HepG2 (cell line): ENCODE data around the gene CTNND2. TPM values are rescaled to one million over a fixed set of nuclear protein-coding genes. Genes with fewer than 3 reads are reported as not detected.

ENCODE experiments used
- ATAC-seq: fragments of 200-7000 bp; cut with Tn5 transposase; 3 replicates; pipeline ENCODE4 v1.9.1; 2020; ENCODE audit warnings: mild to moderate bottlenecking, moderate library complexity
- BruUV-seq: library from RNA; stranded (reverse); fragments of 400-500 nt; replicated peaks from 2 replicates; lab custom pipeline; 2021; lab: Mats Ljungman, UMichigan
- CTCF ChIA-PET: fragments of 300-600 bp; formaldehyde crosslinking; extraction: SDS; loops from one replicate; lab custom pipeline; 2021; ENCODE audit warnings: low total read pairs, inconsistent platforms, low intra/inter-chr PET ratio; lab: Yijun Ruan, JAX
- POLR2A ChIA-PET: fragments of 350-600 bp; sonication (Branson Sonifier 250); formaldehyde crosslinking; loops from one replicate; lab custom pipeline; 2020; ENCODE audit warnings: antibody characterized with exemption, inconsistent platforms; lab: Yijun Ruan, JAX
- DNase-seq: peaks from one replicate; pipeline ENCODE4 v3.0.0-alpha.2; 2015; ENCODE audit warnings: low spot score
- FAIRE-seq: peaks from 3 replicates; lab custom pipeline; 2011; peaks lifted over from hg19 to GRCh38; lab: Jason Lieb, UNC
- H2AFZ ChIP-seq: one replicate; pipeline ENCODE4 v1.6.1; 2011; ENCODE audit warnings: low read length, inconsistent platforms
- H3K27ac ChIP-seq: fragments of 300-600 bp; 3 replicates; pipeline ENCODE4 v1.8.0; 2011; ENCODE audit warnings: mixed run types, mild to moderate bottlenecking, mixed read lengths, low read length, inconsistent platforms; ENCODE audit not compliant: insufficient read depth; ENCODE audit errors: extremely low read length
- H3K27me3 ChIP-seq, 2 experiments: fragments of 200-600 bp in 1 of 2; 2 replicates in 1 of 2; 3 replicates in 1 of 2; pipeline versions ENCODE4 v1.6.0 to v1.8.0; 2011; ENCODE audit warnings: low read length in 2 of 2, mild to moderate bottlenecking in 2 of 2, moderate library complexity in 2 of 2, inconsistent platforms in 1 of 2; ENCODE audit not compliant: insufficient read depth in 2 of 2, control insufficient read depth in 1 of 2
- H3K36me3 ChIP-seq, 2 experiments: fragments of 200-600 bp in 1 of 2; replicated peaks in 1 of 2; 2 replicates in 1 of 2; 3 replicates in 1 of 2; pipeline versions ENCODE4 v1.5.1 to v1.8.0; 2011; ENCODE audit warnings: low read length in 2 of 2, inconsistent platforms in 1 of 2; ENCODE audit not compliant: insufficient read depth in 2 of 2, control insufficient read depth in 1 of 2
- H3K4me1 ChIP-seq: 2 replicates; pipeline ENCODE4 v1.5.1; 2012; ENCODE audit warnings: low read length, inconsistent platforms; ENCODE audit not compliant: insufficient read depth
- H3K4me2 ChIP-seq: 2 replicates; pipeline ENCODE4 v1.6.0; 2011; ENCODE audit warnings: low read depth, low read length, inconsistent platforms
- H3K4me3 ChIP-seq, 3 experiments: fragments of 200-600 bp in 1 of 3; sonication (generic), shearing (Covaris generic) in 1 of 3; replicated peaks in 1 of 3; 2 replicates each; pipeline ENCODE4 v1.5.1; 2011 to 2016; ENCODE audit warnings: low read length in 3 of 3, inconsistent platforms in 2 of 3, low read depth in 2 of 3, mild to moderate bottlenecking in 2 of 3, control low read depth in 1 of 3, mixed read lengths in 1 of 3; ENCODE audit not compliant: insufficient read depth in 1 of 3
- H3K79me2 ChIP-seq: one replicate; pipeline ENCODE4 v1.6.1; 2011; ENCODE audit warnings: low read length, inconsistent platforms; ENCODE audit not compliant: insufficient read depth
- H3K9ac ChIP-seq: 2 replicates; pipeline ENCODE4 v1.6.0; 2011; ENCODE audit warnings: mild to moderate bottlenecking, low read depth, low read length, inconsistent platforms; ENCODE audit not compliant: insufficient read depth
- H3K9me3 ChIP-seq: 2 replicates; pipeline ENCODE4 v1.5.1; 2012; ENCODE audit warnings: mild to moderate bottlenecking, low read length
- H4K20me1 ChIP-seq: 2 replicates; pipeline ENCODE4 v1.6.0; 2011; ENCODE audit warnings: inconsistent platforms, mild to moderate bottlenecking, low read length, moderate library complexity; ENCODE audit not compliant: insufficient read depth
- CBX5 ChIP-seq: sonication (generic); formaldehyde crosslinking; IDR thresholded peaks from 2 replicates; pipeline ENCODE4 v1.4.0; 2020; ENCODE audit warnings: missing genetic modification reagents, borderline replicate concordance
- ESRRA ChIP-seq: sonication (generic); formaldehyde crosslinking; IDR thresholded peaks from 2 replicates; pipeline ENCODE4 v1.5.1; 2020; ENCODE audit warnings: mild to moderate bottlenecking, low read depth, missing genetic modification reagents
- ETV5 ChIP-seq: IDR thresholded peaks from 2 replicates; pipeline ENCODE4 v1.6.1; 2018; ENCODE audit warnings: missing biosample characterization, missing genetic modification reagents, inconsistent platforms, borderline replicate concordance
- JARID2 ChIP-seq: sonication (generic); formaldehyde crosslinking; IDR thresholded peaks from 2 replicates; pipeline ENCODE4 v1.8.1; 2023; ENCODE audit warnings: missing genetic modification reagents, inconsistent platforms; ENCODE audit not compliant: insufficient replicate concordance
- MTF1 ChIP-seq: sonication (generic); formaldehyde crosslinking; IDR thresholded peaks from 2 replicates; pipeline ENCODE4 v1.5.0; 2020; ENCODE audit warnings: missing genetic modification reagents
- NCOA1 ChIP-seq: sonication (generic); formaldehyde crosslinking; IDR thresholded peaks from 2 replicates; pipeline ENCODE4 v1.9.0; 2021; ENCODE audit warnings: missing genetic modification reagents
- NCOR1 ChIP-seq: fragments of 200-600 bp; sonication (generic); IDR thresholded peaks from 2 replicates; pipeline ENCODE4 v1.7.0; 2017; ENCODE audit warnings: antibody characterized with exemption, low read length, borderline replicate concordance
- PHF8 ChIP-seq: sonication (generic); formaldehyde crosslinking; IDR thresholded peaks from 2 replicates; pipeline ENCODE4 v1.5.0; 2020; ENCODE audit warnings: missing genetic modification reagents
- TFDP1 ChIP-seq: IDR thresholded peaks from 2 replicates; pipeline ENCODE4 v1.6.1; 2016; ENCODE audit warnings: missing compliant biosample characterization, missing genetic modification reagents, borderline replicate concordance
- XBP1 ChIP-seq: sonication (generic); formaldehyde crosslinking; IDR thresholded peaks from 2 replicates; pipeline ENCODE4 v1.5.0; 2020; ENCODE audit warnings: missing genetic modification reagents
- ZNF12 ChIP-seq: sonication (generic); formaldehyde crosslinking; IDR thresholded peaks from 2 replicates; pipeline ENCODE4 v1.5.0; 2020; ENCODE audit warnings: missing genetic modification reagents
- ZNF207 ChIP-seq: fragments of 450-650 bp; IDR thresholded peaks from 2 replicates; pipeline ENCODE4 v1.6.1; 2016; ENCODE audit warnings: antibody characterized with exemption, borderline replicate concordance
- ZNF777 ChIP-seq: sonication (generic); formaldehyde crosslinking; IDR thresholded peaks from 2 replicates; pipeline ENCODE4 v1.4.0; 2020; ENCODE audit warnings: missing genetic modification reagents
- WGBS: methylation state at CpG from one replicate; pipeline ENCODE4 v1.1.6; 2017; ENCODE audit warnings: low lambda C conversion rate; 5-methylcytosine and 5-hydroxymethylcytosine counted together
- in situ Hi-C: cut with HindIII; loops from 2 replicates; pipeline ENCODE4 v1.10.0; 2017; ENCODE audit warnings: low pct_unique_long_range_greater_than_20kb; ENCODE audit not compliant: extremely low pct_ligation_motif_present
- intact Hi-C: fragments of 100-400 bp; cut with micrococcal nuclease; formaldehyde crosslinking; loops from one replicate; pipeline ENCODE4 v1.10.0; 2022; ENCODE audit not compliant: unreplicated experiment
- polyA plus RNA-seq, 8 experiments: library from polyadenylated mRNA; depleted of rRNA in 3 of 8; stranded (reverse) in 7 of 8; unstranded in 1 of 8; fragments of >200 nt; fragmentation: Illumina TruSeq in 4 of 8; extraction: Trizol in 4 of 8; gene quantifications; 2 replicates each; pipeline versions ENCODE4 v1.2.1 to v1.2.3, GENCODE V29; 2011 to 2016; ENCODE audit warnings: low read depth in 4 of 8, missing spikeins in 1 of 8, mixed read lengths in 1 of 8; ENCODE audit not compliant: insufficient read depth in 1 of 8
- total RNA-seq, 5 experiments: library from RNA; depleted of rRNA; stranded (reverse); fragments of >200 nt; fragmentation: Illumina TruSeq; extraction: Trizol; gene quantifications; 2 replicates each; pipeline ENCODE4 v1.2.3, GENCODE V29; 2016; ENCODE audit warnings: low read depth in 1 of 5
- TF ChIP-seq, protein P1 (sequence below): sonication (generic); formaldehyde crosslinking; IDR thresholded peaks from 2 replicates; pipeline ENCODE4 v1.4.0; 2020; ENCODE audit warnings: mild to moderate bottlenecking, missing genetic modification reagents

The CTNND2 gene
- total and polyA plus RNA-seq, 2 of the 13 experiments (the other 11 are each of a cell fraction or from before 2014, with no cell fraction given), result not detected

DNA sequence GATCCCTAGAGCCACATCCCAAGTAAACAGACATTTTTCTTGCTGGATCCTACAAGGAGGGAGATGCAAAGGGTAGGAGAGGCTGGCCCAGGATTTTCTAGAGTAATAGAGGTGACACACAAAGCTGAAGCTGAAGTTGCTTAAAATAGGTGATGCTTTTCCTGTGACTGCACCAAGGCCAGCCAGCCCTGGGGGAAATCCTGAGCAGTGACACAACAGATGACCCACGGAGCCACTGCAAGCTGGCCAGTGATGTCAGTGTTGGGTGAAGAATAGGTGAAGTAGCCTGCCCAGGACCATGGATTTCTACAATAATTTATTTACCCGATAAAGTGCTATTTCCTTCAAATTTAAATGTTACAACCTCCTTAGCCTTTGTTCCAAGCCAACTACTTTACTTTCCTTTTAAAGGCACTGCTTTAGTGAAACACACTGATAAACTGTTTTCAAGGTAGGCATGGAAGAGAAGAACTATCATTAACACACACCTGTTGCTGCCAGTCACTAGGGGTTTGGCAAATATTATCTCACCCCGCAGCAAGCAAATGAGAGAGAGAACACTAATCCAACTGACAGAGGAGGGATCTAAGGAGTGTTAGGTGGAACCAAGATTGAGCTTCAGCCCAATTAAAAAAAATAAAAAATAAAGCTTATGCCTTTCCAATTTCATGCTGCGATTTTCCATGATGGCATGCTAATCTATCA, 123.5 kb downstream of the CTNND2 start:
- CTCF ChIA-PET, result no interaction called here

DNA sequence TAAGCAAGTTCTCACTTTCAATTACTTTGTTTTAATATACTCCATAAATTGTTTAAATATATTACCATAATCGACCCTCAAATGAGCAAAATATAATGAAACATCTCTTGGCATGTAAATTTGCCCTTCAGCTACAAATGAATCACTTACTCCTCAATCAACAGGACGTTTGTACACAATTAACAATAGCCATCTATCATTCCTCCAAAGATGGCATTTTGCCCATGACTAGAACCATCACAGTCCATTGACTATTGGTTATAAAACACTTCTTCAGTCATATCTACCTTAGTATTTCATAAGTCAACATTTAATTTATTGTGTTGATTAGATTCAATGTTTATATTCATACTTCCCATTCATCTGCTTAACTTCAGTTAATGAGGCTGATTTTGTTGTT, 127.2 kb downstream of the CTNND2 start:
- 1% methylated on average over 2 of the region's 2 CpGs for WGBS
- H3K4me3 ChIP-seq, result no peak overlapping the region
- no peak overlapping the region for H3K27ac ChIP-seq
- no peaks in the 10 kb centered on the region for H3K9me3 ChIP-seq
- H3K79me2 ChIP-seq, result no peaks in the 10 kb centered on the region
- POLR2A ChIA-PET, result no interaction called here
- H3K36me3 ChIP-seq, result no peaks in the 10 kb centered on the region
- no peak overlapping the region for H3K9ac ChIP-seq
- no peak for ATAC-seq
- H3K4me1 ChIP-seq, result no peaks in the 10 kb centered on the region
- no peaks in the 10 kb centered on the region for H3K27me3 ChIP-seq
- H4K20me1 ChIP-seq, result no peaks in the 10 kb centered on the region
- DNase-seq, result no peak
- H2AFZ ChIP-seq, result no peak overlapping the region
- CTCF ChIA-PET, result no interaction called here
- intact Hi-C loops (no loop called here), in situ Hi-C loops (no loop called here)
- BruUV-seq, result no TSS peak
- H3K4me2 ChIP-seq, result no peak overlapping the region
- FAIRE-seq, result no peak
- TF ChIP-seq ZNF777 (CRISPR knock-in tag), result no peak
- TF ChIP-seq XBP1 (CRISPR knock-in tag), result no peak
- TF ChIP-seq NCOA1 (CRISPR knock-in tag), result no peak
- TF ChIP-seq MTF1 (CRISPR knock-in tag), result no peak
- no peak for TF ChIP-seq TFDP1 (CRISPR knock-in tag)
- TF ChIP-seq, protein P1, sequence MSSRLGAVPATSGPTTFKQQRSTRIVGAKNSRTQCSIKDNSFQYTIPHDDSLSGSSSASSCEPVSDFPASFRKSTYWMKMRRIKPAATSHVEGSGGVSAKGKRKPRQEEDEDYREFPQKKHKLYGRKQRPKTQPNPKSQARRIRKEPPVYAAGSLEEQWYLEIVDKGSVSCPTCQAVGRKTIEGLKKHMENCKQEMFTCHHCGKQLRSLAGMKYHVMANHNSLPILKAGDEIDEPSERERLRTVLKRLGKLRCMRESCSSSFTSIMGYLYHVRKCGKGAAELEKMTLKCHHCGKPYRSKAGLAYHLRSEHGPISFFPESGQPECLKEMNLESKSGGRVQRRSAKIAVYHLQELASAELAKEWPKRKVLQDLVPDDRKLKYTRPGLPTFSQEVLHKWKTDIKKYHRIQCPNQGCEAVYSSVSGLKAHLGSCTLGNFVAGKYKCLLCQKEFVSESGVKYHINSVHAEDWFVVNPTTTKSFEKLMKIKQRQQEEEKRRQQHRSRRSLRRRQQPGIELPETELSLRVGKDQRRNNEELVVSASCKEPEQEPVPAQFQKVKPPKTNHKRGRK, result no peak

More for the DNA sequence above, 123.5 kb downstream of the CTNND2 start:
- Histone ChIP-seq H3K79me2 (no peaks in the 10 kb centered on the region), H3K9me3 (no peaks in the 10 kb centered on the region; the same call in 1 of the 2 replicates), H3K4me2 (no peak overlapping the region), H3K27me3 (no peaks in the 10 kb centered on the region), H3K4me3 (no peak overlapping the region), H4K20me1 (no peaks in the 10 kb centered on the region), H3K36me3 (no peaks in the 10 kb centered on the region), H3K9ac (no peak overlapping the region), H3K27ac (no peak overlapping the region), H3K4me1 (no peaks in the 10 kb centered on the region), H2AFZ (no peak overlapping the region)
- POLR2A ChIA-PET, result no interaction called here
- DNase-seq (no peak), ATAC-seq (no peak), FAIRE-seq (no peak)
- WGBS, result 15% methylated on average over 4 of the region's 4 CpGs
- TF ChIP-seq JARID2 (CRISPR knock-in tag) (no peak), TFDP1 (CRISPR knock-in tag) (no peak), ZNF207 (no peak), ESRRA (CRISPR knock-in tag) (no peak), ZNF12 (CRISPR knock-in tag) (no peak), NCOR1 (no peak), ETV5 (CRISPR knock-in tag) (no peak), PHF8 (CRISPR knock-in tag) (no peak), CBX5 (CRISPR knock-in tag) (no peak)
- no TSS peak for BruUV-seq
- in situ Hi-C loops (no loop called here), intact Hi-C loops (no loop called here)
